ENCODE measurements around the gene OTUD5.
"Not testable (repeated sequence)": the region's sequence is repeated elsewhere in the genome, so short reads cannot be mapped to it uniquely, and the experiment has no call there.

Gene OTUD5

DNA sequence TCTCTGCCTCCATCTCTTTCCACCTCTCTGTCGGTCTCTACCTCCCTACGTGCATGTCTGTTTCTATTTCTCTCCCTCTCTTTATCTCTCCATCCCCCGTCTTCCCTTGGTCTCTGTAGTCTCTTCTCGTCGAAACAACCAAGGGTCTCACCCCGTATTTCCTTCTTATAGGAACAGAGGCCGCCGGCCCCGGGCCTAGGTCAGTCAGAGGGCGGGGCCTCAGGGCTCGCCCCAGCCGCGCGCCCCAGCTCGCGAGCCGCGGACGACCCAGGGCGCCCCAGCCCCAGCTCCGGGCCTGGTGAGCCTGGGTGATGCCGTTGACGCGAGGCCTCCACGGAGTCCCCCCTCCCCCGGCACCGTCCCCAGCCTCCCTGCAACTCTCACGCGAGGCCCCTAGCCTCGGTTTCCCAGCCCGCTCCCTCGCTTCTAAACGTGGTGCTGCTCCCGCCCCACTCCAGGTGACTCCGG, 66.4 kb downstream of the OTUD5 start:
- in situ Hi-C loops (cut with MboI; ENCODE audit: low sequenced_read_pairs) = no loop called here

- in situ Hi-C loops (cut with MboI; ENCODE audit: low sequenced_read_pairs) = no loop called here
These were observed 67.0 kb downstream of the OTUD5 start for GRCh38 chrX:48890296-48890925.

- in situ Hi-C loops (cut with MboI; ENCODE audit: low sequenced_read_pairs) = not testable (repeated sequence)
These were observed 70.8 kb downstream of the OTUD5 start for GRCh38 chrX:48886586-48886985.

DNA sequence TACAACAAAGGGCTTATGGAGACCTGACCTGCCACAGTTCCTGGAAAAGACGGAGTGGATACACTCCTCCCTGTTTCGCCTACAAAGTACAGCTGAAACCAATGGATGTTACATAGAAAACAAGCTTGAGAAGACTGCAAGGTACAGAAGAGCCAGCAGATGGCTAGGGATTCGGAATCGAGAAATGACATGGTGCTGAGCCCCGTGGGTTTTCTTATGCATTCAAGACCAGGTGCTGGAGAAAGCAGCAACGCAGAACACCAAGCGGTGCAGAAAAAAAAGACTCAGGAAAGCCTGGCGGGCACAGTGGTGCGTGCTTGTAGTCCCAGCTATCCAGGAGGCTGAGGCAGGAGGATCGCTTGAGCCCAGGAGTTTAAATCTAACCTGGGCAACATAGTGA, 73.7 kb downstream of the OTUD5 start:
- in situ Hi-C loops (cut with MboI; ENCODE audit: low sequenced_read_pairs) = no loop called here

GRCh38 chrX:48876944-48877343, 80.5 kb downstream of the OTUD5 start:
- in situ Hi-C loops (cut with MboI; ENCODE audit: low sequenced_read_pairs) = not testable (repeated sequence)

Data from HL-60/S4 treated with phorbol 12-myristate 13-acetate at 8.2 ng/mL for 4 days and 3 days (cell line).